GM23248 (cell line): ENCODE results near the gene DUSP5. TPM values are rescaled to one million over a fixed set of nuclear protein-coding genes. Genes with fewer than 3 reads are reported as not detected.
A peak's percentile ranks its signal among the peaks of the same experiment; 100 is the strongest.

Experiments
- DNase-seq: peaks from one replicate; pipeline ENCODE4 v3.0.0-alpha.2; 2015
- H2AFZ ChIP-seq: fragments of 200-600 bp; sonication (generic); 2 replicates; pipeline ENCODE4 v1.6.1; 2016; ENCODE audit warnings: antibody characterized with exemption
- H3F3A ChIP-seq: fragments of 200-600 bp; sonication (generic); 2 replicates; pipeline ENCODE4 v1.6.1; 2016; ENCODE audit warnings: mild to moderate bottlenecking, antibody characterized with exemption, mixed run types; ENCODE audit not compliant: insufficient read depth
- H3K27ac ChIP-seq: fragments of 200-600 bp; sonication (generic); 2 replicates; pipeline ENCODE4 v1.5.1; 2016; ENCODE audit warnings: mild to moderate bottlenecking
- H3K27me3 ChIP-seq: fragments of 200-600 bp; sonication (generic); replicated peaks from 2 replicates; pipeline ENCODE4 v1.6.1; 2016; ENCODE audit warnings: mild to moderate bottlenecking; ENCODE audit not compliant: insufficient read depth
- H3K36me3 ChIP-seq: fragments of 200-600 bp; sonication (generic); 2 replicates; pipeline ENCODE4 v1.6.1; 2016; ENCODE audit warnings: low read depth, mild to moderate bottlenecking
- H3K4me1 ChIP-seq: fragments of 200-600 bp; sonication (generic); 2 replicates; pipeline ENCODE4 v1.6.1; 2016; ENCODE audit warnings: mild to moderate bottlenecking; ENCODE audit not compliant: insufficient read depth
- H3K4me2 ChIP-seq: fragments of 200-600 bp; sonication (generic); one replicate; pipeline ENCODE4 v1.6.1; 2016; ENCODE audit warnings: mild to moderate bottlenecking; ENCODE audit not compliant: unreplicated experiment
- H3K4me3 ChIP-seq: fragments of 200-600 bp; sonication (generic); 2 replicates; pipeline ENCODE4 v1.5.1; 2016; ENCODE audit warnings: mild to moderate bottlenecking
- H3K79me2 ChIP-seq: fragments of 200-600 bp; sonication (generic); 2 replicates; pipeline ENCODE4 v1.6.1; 2016; ENCODE audit warnings: mild to moderate bottlenecking; ENCODE audit not compliant: insufficient read depth
- H3K9ac ChIP-seq: fragments of 200-600 bp; sonication (generic); 2 replicates; pipeline ENCODE4 v1.6.1; 2016; ENCODE audit warnings: mild to moderate bottlenecking
- H3K9me2 ChIP-seq: fragments of 200-600 bp; sonication (generic); 2 replicates; pipeline ENCODE4 v1.6.1; 2016; ENCODE audit warnings: mixed run types, mild to moderate bottlenecking, moderate library complexity; ENCODE audit not compliant: insufficient read depth
- H3K9me3 ChIP-seq: fragments of 200-600 bp; sonication (generic); one replicate; pipeline ENCODE4 v1.6.1; 2017; ENCODE audit warnings: low read depth
- H4K20me1 ChIP-seq: fragments of 200-600 bp; sonication (generic); 2 replicates; pipeline ENCODE4 v1.6.0; 2016; ENCODE audit not compliant: insufficient read depth
- EZH2 ChIP-seq: fragments of 200-600 bp; sonication (generic); IDR thresholded peaks from 2 replicates; pipeline ENCODE4 v1.6.1; 2018; ENCODE audit warnings: antibody characterized with exemption, mild to moderate bottlenecking; ENCODE audit not compliant: insufficient read depth, poor library complexity, severe bottlenecking
- EZH2phosphoT487 ChIP-seq: fragments of 200-600 bp; sonication (generic); IDR thresholded peaks from 2 replicates; pipeline ENCODE4 v1.6.1; 2018; ENCODE audit warnings: antibody characterized with exemption, moderate library complexity, mild to moderate bottlenecking, low read depth; ENCODE audit not compliant: insufficient read depth
- WGBS, 2 experiments: methylation state at CpG; one replicate each; pipeline ENCODE4 v1.1.6; 2015 to 2017; ENCODE audit warnings: low lambda C conversion rate in 2 of 2, low coverage in 1 of 2; ENCODE audit errors: missing lambda C conversion rate in 2 of 2; 5-methylcytosine and 5-hydroxymethylcytosine counted together
- in situ Hi-C: fragments of 300-500 bp; cut with MboI; formaldehyde crosslinking; loops from 2 replicates; pipeline ENCODE4 v1.15.0; 2020
- polyA plus RNA-seq: library from polyadenylated mRNA; unstranded; fragments of >200 nt; fragmentation: Nextera tagmentation; extraction: Ambion mirVana; gene quantifications from 2 replicates; pipeline ENCODE4 v1.2.1, GENCODE V29; 2016
- total RNA-seq: library from RNA; depleted of rRNA; stranded (reverse); fragments of >200 nt; shearing (Covaris generic); gene quantifications from 2 replicates; pipeline ENCODE4 v1.2.3, GENCODE V29; 2014

Gene DUSP5
- total and polyA plus RNA-seq, 2 experiments from 2014 or later, result 5.8 to 17.8 TPM

DNA sequence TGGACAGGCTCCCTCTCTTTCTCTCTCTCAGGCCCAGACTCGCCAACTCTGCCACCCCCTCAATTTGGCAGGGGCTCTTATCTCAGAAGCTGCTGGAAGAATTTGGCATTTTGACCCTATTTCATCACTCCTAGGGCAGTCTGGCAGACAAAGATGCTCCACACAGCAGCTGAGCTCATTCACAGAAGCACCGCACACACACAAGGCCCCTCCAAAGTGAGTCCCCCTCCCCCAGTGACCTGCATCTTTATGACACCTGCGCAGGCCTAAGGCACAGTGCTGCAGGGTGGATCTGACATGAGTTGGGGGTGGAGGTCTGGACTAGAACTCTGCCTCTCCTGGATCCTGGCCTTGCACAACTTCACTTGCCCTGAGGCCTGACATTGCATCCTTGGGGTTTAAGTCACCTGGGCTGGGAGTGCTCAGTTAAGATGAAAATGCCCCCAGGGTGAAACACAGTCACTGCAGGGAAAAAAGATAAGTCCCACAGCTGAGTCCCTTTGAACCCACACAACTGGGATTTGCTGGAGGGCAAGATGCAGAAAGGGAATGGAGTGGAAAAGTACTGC is 41.1 kb upstream of the DUSP5 start:
- Histone ChIP-seq H3K4me1 (peaks cover 18% of the 10 kb centered on the region), H3K4me3 (no peak overlapping the region), H3K9ac (no peak overlapping the region), H3K36me3 (no peaks in the 10 kb centered on the region), H3K4me2 (peak overlapping the region; percentile 16), H4K20me1 (no peaks in the 10 kb centered on the region), H3K79me2 (no peaks in the 10 kb centered on the region), H3K9me2 (no peaks in the 10 kb centered on the region), H3K27ac (no peak overlapping the region), H3K27me3 (no peaks in the 10 kb centered on the region), H2AFZ (no peak overlapping the region), H3K9me3 (no peaks in the 10 kb centered on the region), H3F3A (no peaks in the 10 kb centered on the region)
- 51 to 56% methylated on average over 3 of the region's 3 CpGs for WGBS, 2 experiments
- DNase-seq, result peak; percentile 47
- TF ChIP-seq EZH2, result no peak
- TF ChIP-seq EZH2phosphoT487, result no peak
- in situ Hi-C loops, result no loop called here

DNA sequence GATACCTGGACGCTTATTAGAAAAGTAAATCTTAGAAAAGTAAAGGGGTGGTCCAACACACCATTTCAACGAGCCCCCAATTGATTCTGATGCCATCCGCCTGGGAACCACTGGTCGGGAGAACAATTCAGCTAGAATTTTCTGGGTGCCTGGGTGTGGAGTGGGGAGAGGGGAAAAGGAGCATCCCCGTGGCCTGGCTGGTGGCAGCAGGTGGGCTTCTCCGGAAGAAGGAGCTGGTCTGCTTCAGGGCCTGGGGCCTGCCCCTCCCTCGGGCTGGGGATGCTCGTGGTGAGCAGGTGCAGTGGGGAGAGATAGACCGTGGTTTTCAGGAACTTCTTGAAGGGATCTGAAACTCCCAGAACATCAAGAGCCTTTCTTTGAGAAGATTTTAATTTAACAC is 39.9 kb upstream of the DUSP5 start:
- no peaks in the 10 kb centered on the region for H4K20me1 ChIP-seq
- no peaks in the 10 kb centered on the region for H3F3A ChIP-seq
- DNase-seq, result no peak
- peaks cover 18% of the 10 kb centered on the region for H3K4me1 ChIP-seq
- H3K36me3 ChIP-seq, result no peaks in the 10 kb centered on the region
- no peak overlapping the region for H3K4me3 ChIP-seq
- no peaks in the 10 kb centered on the region for H3K9me3 ChIP-seq
- H2AFZ ChIP-seq, result no peak overlapping the region
- no peak overlapping the region for H3K4me2 ChIP-seq
- H3K9ac ChIP-seq, result no peak overlapping the region
- no peak for TF ChIP-seq EZH2
- TF ChIP-seq EZH2phosphoT487, result no peak
- no peak overlapping the region for H3K27ac ChIP-seq
- no peaks in the 10 kb centered on the region for H3K79me2 ChIP-seq
- 87 to 89% methylated on average over 9 of the region's 9 CpGs for WGBS, 2 experiments
- no peaks in the 10 kb centered on the region for H3K9me2 ChIP-seq
- no peaks in the 10 kb centered on the region for H3K27me3 ChIP-seq
- in situ Hi-C loops, result no loop called here

DNA sequence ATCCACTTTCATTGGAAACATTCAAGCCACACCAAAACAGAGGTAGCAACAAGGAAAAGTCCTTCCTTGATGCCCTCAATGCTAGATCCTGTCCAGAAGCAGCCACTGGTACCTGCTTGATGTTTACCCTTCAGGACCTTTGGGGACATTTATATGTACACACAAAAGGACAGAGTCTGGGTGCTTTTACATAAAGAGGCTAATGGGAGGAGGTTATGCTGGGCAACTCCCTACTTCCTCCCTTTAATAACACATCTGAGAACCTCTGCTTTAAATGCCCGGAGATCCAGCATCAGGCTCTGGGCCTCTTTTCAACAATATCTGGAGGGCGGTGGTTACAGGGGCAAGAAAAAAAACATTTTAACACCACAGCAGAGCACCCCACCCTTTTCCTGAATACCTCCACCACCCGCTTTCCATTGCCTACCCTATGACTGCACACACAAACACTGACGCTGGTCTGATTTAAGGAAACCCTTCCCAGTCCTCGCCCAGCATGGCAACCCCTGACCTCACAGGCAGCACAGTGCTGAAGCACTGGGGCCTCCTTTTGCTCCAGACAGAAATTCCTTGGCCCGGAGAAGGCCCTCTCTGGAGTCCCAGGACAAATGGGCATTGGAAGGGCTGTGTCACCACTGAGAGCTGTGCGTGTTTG is 39.3 kb upstream of the DUSP5 start:
- Histone ChIP-seq H3K4me2 (no peak overlapping the region), H2AFZ (no peak overlapping the region)
- no peak for DNase-seq

DNA sequence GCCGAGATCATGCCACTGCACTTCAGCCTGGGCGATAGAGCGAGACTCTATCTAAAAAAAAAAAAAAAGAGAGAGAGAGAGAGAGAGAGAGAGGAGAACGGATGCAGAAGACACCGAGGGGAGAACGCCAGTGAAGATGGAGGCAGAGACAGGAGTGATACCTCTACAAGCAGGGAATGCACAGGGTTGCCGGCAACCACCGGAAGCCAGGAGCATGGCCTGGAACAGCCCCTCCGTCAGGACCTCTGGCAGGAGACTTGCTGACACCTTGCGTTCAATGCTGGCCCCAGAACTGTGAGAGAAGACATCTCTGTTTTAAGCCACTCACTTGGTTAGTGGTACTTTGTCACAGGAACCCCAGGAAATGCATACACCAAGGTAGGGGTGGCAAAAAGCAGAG is 38.1 kb upstream of the DUSP5 start:
- 88 to 94% methylated on average over 8 to 10 of the region's 10 CpGs for WGBS, 2 experiments
- Histone ChIP-seq H3K4me3 (no peak overlapping the region), H3K4me2 (no peak overlapping the region), H3K27me3 (no peaks in the 10 kb centered on the region), H3K9me2 (no peaks in the 10 kb centered on the region), H3K79me2 (no peaks in the 10 kb centered on the region), H2AFZ (no peak overlapping the region), H3K36me3 (no peaks in the 10 kb centered on the region), H3K27ac (no peak overlapping the region), H3K9ac (no peak overlapping the region), H3K9me3 (no peaks in the 10 kb centered on the region), H3K4me1 (peaks cover 18% of the 10 kb centered on the region), H4K20me1 (no peaks in the 10 kb centered on the region), H3F3A (no peaks in the 10 kb centered on the region)
- DNase-seq, result no peak
- in situ Hi-C loops, result no loop called here
- TF ChIP-seq EZH2phosphoT487, result no peak
- TF ChIP-seq EZH2, result no peak

More for the DNA sequence above, 39.3 kb upstream of the DUSP5 start:
- Histone ChIP-seq H3F3A (no peaks in the 10 kb centered on the region), H3K36me3 (no peaks in the 10 kb centered on the region), H3K27ac (no peak overlapping the region), H3K9me2 (no peaks in the 10 kb centered on the region), H3K4me1 (peaks cover 18% of the 10 kb centered on the region), H3K9me3 (no peaks in the 10 kb centered on the region), H3K27me3 (no peaks in the 10 kb centered on the region), H4K20me1 (no peaks in the 10 kb centered on the region), H3K9ac (no peak overlapping the region), H3K79me2 (no peaks in the 10 kb centered on the region), H3K4me3 (no peak overlapping the region)
- 74 to 79% methylated on average over 7 of the region's 7 CpGs for WGBS, 2 experiments
- in situ Hi-C loops, result no loop called here
- TF ChIP-seq EZH2phosphoT487 (no peak), EZH2 (no peak)
